HG03103 (cell line): ENCODE results near the gene ERBB2.
A peak's percentile ranks its signal among the peaks of the same experiment; 100 is the strongest.
"Not testable (repeated sequence)": the region's sequence is repeated elsewhere in the genome, so short reads cannot be mapped to it uniquely, and the experiment has no call there.

Source experiments
- ATAC-seq: cut with Tn5 transposase; IDR thresholded peaks from one replicate; pipeline ENCODE4 v1.9.1; 2021; ENCODE audit warnings: low read depth; ENCODE audit not compliant: unreplicated experiment

Gene ERBB2

GRCh38 chr17:39742126-39742855, 42.4 kb downstream of the ERBB2 start:
- no peak for ATAC-seq

- ATAC-seq, result no peak
Observed at GRCh38 chr17:39742856-39743436, 43.1 kb downstream of the ERBB2 start.

- ATAC-seq, result no peak
Observed at GRCh38 chr17:39744075-39744835, 44.4 kb downstream of the ERBB2 start.

GRCh38 chr17:39744836-39745215, 45.0 kb downstream of the ERBB2 start:
- no peak for ATAC-seq

GRCh38 chr17:39745335-39746144, 45.7 kb downstream of the ERBB2 start:
- no peak for ATAC-seq

GRCh38 chr17:39746145-39746461, 46.2 kb downstream of the ERBB2 start:
- no peak for ATAC-seq

GRCh38 chr17:39747745-39748144, 47.9 kb downstream of the ERBB2 start:
- ATAC-seq, result no peak

- not testable (repeated sequence) for ATAC-seq
Observed at GRCh38 chr17:39748444-39749034, 48.7 kb downstream of the ERBB2 start.

GRCh38 chr17:39750131-39751015, 50.5 kb downstream of the ERBB2 start:
- no peak for ATAC-seq

- no peak for ATAC-seq
Observed at GRCh38 chr17:39751016-39751543, 51.2 kb downstream of the ERBB2 start.

- ATAC-seq, result no peak
Observed at GRCh38 chr17:39751637-39752036, 51.8 kb downstream of the ERBB2 start.

- ATAC-seq, result no peak
Observed at GRCh38 chr17:39752241-39752881, 52.5 kb downstream of the ERBB2 start.

- peak; percentile 8 for ATAC-seq
Observed at GRCh38 chr17:39753514-39754160, 53.8 kb downstream of the ERBB2 start.

GRCh38 chr17:39754161-39754957, 54.5 kb downstream of the ERBB2 start:
- ATAC-seq, result peak; percentile 50

- ATAC-seq, result no peak
Observed at GRCh38 chr17:39754958-39755553, 55.2 kb downstream of the ERBB2 start.

- ATAC-seq, result no peak
Observed at GRCh38 chr17:39755554-39756379, 55.9 kb downstream of the ERBB2 start.
